K562 (cell line): ENCODE measurements around the gene CDRT4. TPM values are rescaled to one million over a fixed set of nuclear protein-coding genes. Genes with fewer than 3 reads are reported as not detected.

ENCODE experiments used
- ARNT ChIP-seq, 2 experiments: fragments of 450-650 bp; IDR thresholded peaks; 2 replicates each; pipeline ENCODE4 v1.6.1; 2016; ENCODE audit warnings: mild to moderate bottlenecking in 1 of 2
- CHD4 ChIP-seq: fragments of 200-600 bp; sonication (generic); IDR thresholded peaks from 3 replicates; pipeline ENCODE4 v1.6.1; 2012; ENCODE audit warnings: low read depth, mild to moderate bottlenecking, mixed read lengths, low read length, inconsistent platforms; ENCODE audit not compliant: insufficient read depth, insufficient replicate concordance, poor library complexity, severe bottlenecking
- CLOCK ChIP-seq: fragments of 250-450 bp; sonication (Bioruptor Pico); IDR thresholded peaks from 2 replicates; pipeline ENCODE4 v1.4.0; 2020; ENCODE audit warnings: mild to moderate bottlenecking, moderate library complexity, borderline replicate concordance
- FOXM1 ChIP-seq, 2 experiments: fragments of 450-650 bp in 1 of 2; sonication (generic) in 1 of 2; formaldehyde crosslinking in 1 of 2; IDR thresholded peaks; 2 replicates each; pipeline versions ENCODE4 v1.6.1 to v1.9.0; 2017 to 2022; ENCODE audit warnings: low read depth in 2 of 2, mild to moderate bottlenecking in 2 of 2, missing genetic modification reagents in 1 of 2, moderate library complexity in 1 of 2
- GABPA ChIP-seq: fragments of 200-800 bp; sonication (Bioruptor generic); conservative IDR thresholded peaks from 2 replicates; pipeline ENCODE4 v1.6.1; 2016; ENCODE audit warnings: low read depth, missing genetic modification characterization, missing compliant biosample characterization
- GABPB1 ChIP-seq: sonication (generic); formaldehyde crosslinking; IDR thresholded peaks from 2 replicates; pipeline ENCODE4 v1.8.0; 2022; ENCODE audit warnings: mild to moderate bottlenecking, missing genetic modification reagents
- HMG20B ChIP-seq: fragments of 250-450 bp; sonication (Bioruptor Pico); IDR thresholded peaks from 2 replicates; pipeline ENCODE4 v1.5.0; 2021; ENCODE audit warnings: mild to moderate bottlenecking
- NR2C2 ChIP-seq, 2 experiments: fragments of 200-800 bp in 1 of 2; sonication (Bioruptor generic) in 1 of 2; sonication (generic) in 1 of 2; formaldehyde crosslinking in 1 of 2; IDR thresholded peaks; 2 replicates each; pipeline versions ENCODE4 v1.6.1 to v1.8.0; 2016 to 2022; ENCODE audit warnings: mild to moderate bottlenecking in 1 of 2, missing compliant biosample characterization in 1 of 2, missing genetic modification characterization in 1 of 2, missing genetic modification reagents in 1 of 2
- NR4A1 ChIP-seq, 2 experiments: fragments of 250-450 bp in 1 of 2; fragments of 450-650 bp in 1 of 2; sonication (Bioruptor Pico) in 1 of 2; IDR thresholded peaks; 2 replicates each; pipeline versions ENCODE4 v1.4.0 to v1.6.1; 2016 to 2020; ENCODE audit warnings: mild to moderate bottlenecking in 2 of 2, missing compliant biosample characterization in 1 of 2, missing genetic modification characterization in 1 of 2, moderate library complexity in 1 of 2
- RB1 ChIP-seq: fragments of 450-650 bp; IDR thresholded peaks from 2 replicates; pipeline ENCODE4 v1.6.1; 2017; ENCODE audit warnings: low read depth, mild to moderate bottlenecking
- SPI1 ChIP-seq: IDR thresholded peaks from 2 replicates; pipeline ENCODE4 v1.6.1; 2011; ENCODE audit warnings: low read depth, low read length, control low read depth, borderline replicate concordance
- ZNF174 ChIP-seq: fragments of 250-450 bp; sonication (Bioruptor Pico); IDR thresholded peaks from 2 replicates; pipeline ENCODE4 v1.4.0; 2020; ENCODE audit warnings: mild to moderate bottlenecking
- ZNF77 ChIP-seq: fragments of 250-450 bp; sonication (Bioruptor Pico); IDR thresholded peaks from 2 replicates; pipeline ENCODE4 v1.5.0; 2020
- polyA plus RNA-seq, 8 experiments: library from polyadenylated mRNA; depleted of rRNA in 4 of 8; stranded (reverse) in 5 of 8; unstranded in 3 of 8; fragments of >200 nt; fragmentation: Nextera tagmentation in 2 of 8; fragmentation: Illumina TruSeq in 1 of 8; extraction: Ambion mirVana in 2 of 8; extraction: Trizol in 1 of 8; gene quantifications; 2 replicates each; pipeline versions ENCODE4 v1.2.1 to v1.2.3, GENCODE V29; 2011 to 2014; ENCODE audit warnings: inconsistent platforms in 1 of 8, missing spikeins in 1 of 8
- total RNA-seq, 7 experiments: library from RNA; depleted of rRNA in 6 of 7; stranded (reverse); fragments of >200 nt in 6 of 7; fragmentation: Illumina TruSeq in 2 of 7; extraction: Trizol in 2 of 7; gene quantifications; 2 replicates each; pipeline versions ENCODE4 v1.2.1 to v1.2.3, GENCODE V29; 2011 to 2021; ENCODE audit warnings: low replicate concordance in 1 of 7
- TF ChIP-seq, protein P1 (sequence below): fragments of 450-650 bp; formaldehyde crosslinking; conservative IDR thresholded peaks from 2 replicates; pipeline ENCODE4 v1.4.0; 2022; ENCODE audit warnings: mild to moderate bottlenecking, missing genetic modification characterization
- TF ChIP-seq, protein P2 (sequence below): fragments of 250-450 bp; sonication (Bioruptor Pico); IDR thresholded peaks from 2 replicates; pipeline ENCODE4 v1.8.0; 2022; ENCODE audit warnings: moderate library complexity, mild to moderate bottlenecking, inconsistent platforms
- TF ChIP-seq, protein P3 (sequence below): fragments of 250-450 bp; sonication (Bioruptor Pico); IDR thresholded peaks from 2 replicates; pipeline ENCODE4 v1.5.0; 2020; ENCODE audit warnings: mild to moderate bottlenecking, borderline replicate concordance

Gene CDRT4
- total and polyA plus RNA-seq, 9 of the 15 experiments (the other 6 are each of a cell fraction or from before 2014, with no cell fraction given) = 1.7 to 6.4 (median 3.5) TPM

- TF ChIP-seq ZNF77 (CRISPR knock-in tag) (no peak), SPI1 (no peak), NR2C2 (CRISPR knock-in tag; IDR thresholded peaks at IDR 0.05) (no peak), NR2C2 (tag; IDR thresholded peaks at IDR 0.05) (peak; percentile 52), RB1 (no peak), NR4A1 (CRISPR knock-in tag; IDR thresholded peaks at IDR 0.05) (no peak), NR4A1 (tag; IDR thresholded peaks at IDR 0.05) (no peak), CLOCK (CRISPR knock-in tag) (no peak), CHD4 (no peak), GABPB1 (CRISPR knock-in tag) (0 out of 2 replicates have a peak, but pooled peaks have one; percentile 26), GABPA (tag) (peak; percentile 62), ZNF174 (no peak), ARNT (IDR thresholded peaks at IDR 0.05) (no peak), FOXM1 (IDR thresholded peaks at IDR 0.05; ENCODE audit: low read depth) (peak; percentile 67), FOXM1 (CRISPR knock-in tag; IDR thresholded peaks at IDR 0.05; ENCODE audit: low read depth) (no peak), HMG20B (CRISPR knock-in tag) (no peak)
- TF ChIP-seq, protein P1, sequence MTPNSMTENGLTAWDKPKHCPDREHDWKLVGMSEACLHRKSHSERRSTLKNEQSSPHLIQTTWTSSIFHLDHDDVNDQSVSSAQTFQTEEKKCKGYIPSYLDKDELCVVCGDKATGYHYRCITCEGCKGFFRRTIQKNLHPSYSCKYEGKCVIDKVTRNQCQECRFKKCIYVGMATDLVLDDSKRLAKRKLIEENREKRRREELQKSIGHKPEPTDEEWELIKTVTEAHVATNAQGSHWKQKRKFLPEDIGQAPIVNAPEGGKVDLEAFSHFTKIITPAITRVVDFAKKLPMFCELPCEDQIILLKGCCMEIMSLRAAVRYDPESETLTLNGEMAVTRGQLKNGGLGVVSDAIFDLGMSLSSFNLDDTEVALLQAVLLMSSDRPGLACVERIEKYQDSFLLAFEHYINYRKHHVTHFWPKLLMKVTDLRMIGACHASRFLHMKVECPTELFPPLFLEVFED (CRISPR knock-in tag) = no peak
- TF ChIP-seq, protein P2, sequence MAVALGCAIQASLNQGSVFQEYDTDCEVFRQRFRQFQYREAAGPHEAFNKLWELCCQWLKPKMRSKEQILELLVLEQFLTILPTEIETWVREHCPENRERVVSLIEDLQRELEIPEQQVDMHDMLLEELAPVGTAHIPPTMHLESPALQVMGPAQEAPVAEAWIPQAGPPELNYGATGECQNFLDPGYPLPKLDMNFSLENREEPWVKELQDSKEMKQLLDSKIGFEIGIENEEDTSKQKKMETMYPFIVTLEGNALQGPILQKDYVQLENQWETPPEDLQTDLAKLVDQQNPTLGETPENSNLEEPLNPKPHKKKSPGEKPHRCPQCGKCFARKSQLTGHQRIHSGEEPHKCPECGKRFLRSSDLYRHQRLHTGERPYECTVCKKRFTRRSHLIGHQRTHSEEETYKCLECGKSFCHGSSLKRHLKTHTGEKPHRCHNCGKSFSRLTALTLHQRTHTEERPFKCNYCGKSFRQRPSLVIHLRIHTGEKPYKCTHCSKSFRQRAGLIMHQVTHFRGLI = no peak
- TF ChIP-seq, protein P3, sequence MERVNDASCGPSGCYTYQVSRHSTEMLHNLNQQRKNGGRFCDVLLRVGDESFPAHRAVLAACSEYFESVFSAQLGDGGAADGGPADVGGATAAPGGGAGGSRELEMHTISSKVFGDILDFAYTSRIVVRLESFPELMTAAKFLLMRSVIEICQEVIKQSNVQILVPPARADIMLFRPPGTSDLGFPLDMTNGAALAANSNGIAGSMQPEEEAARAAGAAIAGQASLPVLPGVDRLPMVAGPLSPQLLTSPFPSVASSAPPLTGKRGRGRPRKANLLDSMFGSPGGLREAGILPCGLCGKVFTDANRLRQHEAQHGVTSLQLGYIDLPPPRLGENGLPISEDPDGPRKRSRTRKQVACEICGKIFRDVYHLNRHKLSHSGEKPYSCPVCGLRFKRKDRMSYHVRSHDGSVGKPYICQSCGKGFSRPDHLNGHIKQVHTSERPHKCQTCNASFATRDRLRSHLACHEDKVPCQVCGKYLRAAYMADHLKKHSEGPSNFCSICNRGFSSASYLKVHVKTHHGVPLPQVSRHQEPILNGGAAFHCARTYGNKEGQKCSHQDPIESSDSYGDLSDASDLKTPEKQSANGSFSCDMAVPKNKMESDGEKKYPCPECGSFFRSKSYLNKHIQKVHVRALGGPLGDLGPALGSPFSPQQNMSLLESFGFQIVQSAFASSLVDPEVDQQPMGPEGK (CRISPR knock-in tag) = no peak
These were observed 23.3 kb upstream of the CDRT4 start (continued) for GRCh38 chr17:15490634-15491261.
